WTC11 (cell line): ENCODE measurements around the gene PRPF40B. TPM values are rescaled to one million over a fixed set of nuclear protein-coding genes. Genes with fewer than 3 reads are reported as not detected.

Experiments
- ATAC-seq: fragments of 200-7000 bp; cut with Tn5 transposase; 2 replicates; pipeline ENCODE4 v1.10.0; 2021; ENCODE audit warnings: mild to moderate bottlenecking, moderate library complexity
- CTCF ChIA-PET: fragments of 300-600 bp; sonication (Branson Sonifier 250); formaldehyde crosslinking; loops from one replicate; lab custom pipeline; 2021; ENCODE audit warnings: antibody characterized with exemption; lab: Charles Lee
- POLR2A ChIA-PET: fragments of 350-600 bp; sonication (Branson Sonifier 250); formaldehyde crosslinking; loops from one replicate; lab custom pipeline; 2021; ENCODE audit warnings: antibody characterized with exemption; lab: Charles Lee
- DNase-seq: peaks from one replicate; pipeline ENCODE4 v3.0.0; 2021; ENCODE audit warnings: low spot score
- H3K27ac Mint-ChIP-seq: 2 replicates; pipeline ENCODE4 v1.8.0; 2021; ENCODE audit warnings: mixed read lengths
- H3K27me3 Mint-ChIP-seq: 2 replicates; pipeline ENCODE4 v1.8.0; 2021; ENCODE audit warnings: low read depth, mild to moderate bottlenecking, moderate library complexity, mixed read lengths
- H3K36me3 Mint-ChIP-seq: 2 replicates; pipeline ENCODE4 v1.8.0; 2021; ENCODE audit warnings: mixed read lengths
- H3K4me1 Mint-ChIP-seq: 2 replicates; pipeline ENCODE4 v1.8.0; 2022; ENCODE audit warnings: mixed read lengths
- H3K4me3 Mint-ChIP-seq: 2 replicates; pipeline ENCODE4 v1.8.0; 2021; ENCODE audit warnings: mild to moderate bottlenecking, moderate library complexity, mixed read lengths
- H3K9me3 Mint-ChIP-seq: 2 replicates; pipeline ENCODE4 v1.8.0; 2021; ENCODE audit warnings: mixed read lengths
- ATF1 ChIP-seq: sonication (generic); formaldehyde crosslinking; IDR thresholded peaks from 2 replicates; pipeline ENCODE4 v1.8.1; 2023; ENCODE audit warnings: mild to moderate bottlenecking, moderate library complexity, missing genetic modification reagents
- ATF3 ChIP-seq: sonication (generic); formaldehyde crosslinking; conservative IDR thresholded peaks from 2 replicates; pipeline ENCODE4 v1.8.1; 2022; ENCODE audit warnings: mild to moderate bottlenecking, missing genetic modification reagents
- CDX4 ChIP-seq: fragments of 250-450 bp; sonication (Bioruptor Pico); IDR thresholded peaks from 2 replicates; pipeline ENCODE4 v1.9.0; 2021; ENCODE audit warnings: moderate library complexity, mild to moderate bottlenecking, inconsistent platforms, borderline replicate concordance
- CREB1 ChIP-seq: sonication (generic); formaldehyde crosslinking; IDR thresholded peaks from 2 replicates; pipeline ENCODE4 v1.8.0; 2023; ENCODE audit warnings: mild to moderate bottlenecking, missing genetic modification reagents
- CREM ChIP-seq: sonication (generic); formaldehyde crosslinking; IDR thresholded peaks from 2 replicates; pipeline ENCODE4 v1.8.1; 2022; ENCODE audit warnings: mild to moderate bottlenecking, missing genetic modification reagents, moderate library complexity
- ESRRA ChIP-seq: sonication (generic); formaldehyde crosslinking; IDR thresholded peaks from 2 replicates; pipeline ENCODE4 v1.8.1; 2022; ENCODE audit warnings: mild to moderate bottlenecking, missing genetic modification reagents, borderline replicate concordance
- FOXP1 ChIP-seq: sonication (generic); formaldehyde crosslinking; IDR thresholded peaks from 2 replicates; pipeline ENCODE4 v1.8.0; 2022; ENCODE audit warnings: missing genetic modification reagents, mild to moderate bottlenecking, moderate library complexity, borderline replicate concordance
- GABPB1 ChIP-seq: sonication (generic); formaldehyde crosslinking; IDR thresholded peaks from 2 replicates; pipeline ENCODE4 v1.8.1; 2023; ENCODE audit warnings: mild to moderate bottlenecking, missing genetic modification reagents
- GRHL2 ChIP-seq: fragments of 250-450 bp; sonication (Bioruptor Pico); IDR thresholded peaks from 2 replicates; pipeline ENCODE4 v1.8.0; 2022; ENCODE audit warnings: mild to moderate bottlenecking, moderate library complexity; ENCODE audit not compliant: insufficient replicate concordance, severe bottlenecking
- KAT7 ChIP-seq: sonication (generic); formaldehyde crosslinking; IDR thresholded peaks from 2 replicates; pipeline ENCODE4 v1.8.1; 2023; ENCODE audit warnings: missing genetic modification reagents, mild to moderate bottlenecking, borderline replicate concordance
- MXD4 ChIP-seq: fragments of 250-450 bp; sonication (Bioruptor Pico); IDR thresholded peaks from 2 replicates; pipeline ENCODE4 v1.8.0; 2021; ENCODE audit warnings: mild to moderate bottlenecking, moderate library complexity, borderline replicate concordance
- NFE2L1 ChIP-seq: sonication (generic); formaldehyde crosslinking; IDR thresholded peaks from 2 replicates; pipeline ENCODE4 v1.8.1; 2023; ENCODE audit warnings: missing genetic modification reagents
- NR2C2 ChIP-seq: sonication (generic); formaldehyde crosslinking; IDR thresholded peaks from 2 replicates; pipeline ENCODE4 v1.8.0; 2022; ENCODE audit warnings: mild to moderate bottlenecking, missing genetic modification reagents
- PRRX2 ChIP-seq: fragments of 250-450 bp; sonication (Bioruptor Pico); IDR thresholded peaks from 2 replicates; pipeline ENCODE4 v1.8.0; 2021; ENCODE audit warnings: mild to moderate bottlenecking
- RELA ChIP-seq: sonication (generic); formaldehyde crosslinking; IDR thresholded peaks from 2 replicates; pipeline ENCODE4 v1.8.1; 2022; ENCODE audit warnings: missing genetic modification reagents, mild to moderate bottlenecking, borderline replicate concordance
- TCF7 ChIP-seq: sonication (generic); formaldehyde crosslinking; IDR thresholded peaks from 2 replicates; pipeline ENCODE4 v1.8.0; 2022; ENCODE audit warnings: mild to moderate bottlenecking, low read depth, missing genetic modification reagents, moderate library complexity
- TEAD4 ChIP-seq: sonication (generic); formaldehyde crosslinking; IDR thresholded peaks from 2 replicates; pipeline ENCODE4 v1.8.0; 2022; ENCODE audit warnings: mild to moderate bottlenecking, missing genetic modification reagents
- ZNF317 ChIP-seq: sonication (generic); formaldehyde crosslinking; IDR thresholded peaks from 2 replicates; pipeline ENCODE4 v1.8.1; 2023; ENCODE audit warnings: low read depth, mild to moderate bottlenecking, moderate library complexity, missing genetic modification reagents, borderline replicate concordance
- ZSCAN18 ChIP-seq: fragments of 250-450 bp; sonication (Bioruptor Pico); IDR thresholded peaks from 2 replicates; pipeline ENCODE4 v2.1.2; 2022; ENCODE audit warnings: mild to moderate bottlenecking, moderate library complexity
- total RNA-seq: library from RNA; stranded (reverse); gene quantifications from 3 replicates; pipeline ENCODE4 v1.2.3, GENCODE V29; 2021
- TF ChIP-seq, protein P1 (sequence below): sonication (generic); formaldehyde crosslinking; IDR thresholded peaks from 2 replicates; pipeline ENCODE4 v1.8.1; 2022; ENCODE audit warnings: low read depth, missing genetic modification reagents, borderline replicate concordance
- TF ChIP-seq, protein P2 (sequence below): fragments of 200-600 bp; IDR thresholded peaks from 2 replicates; pipeline ENCODE4 v1.8.0; 2022; ENCODE audit warnings: antibody characterized with exemption
- TF ChIP-seq, protein P3 (sequence below): sonication (generic); formaldehyde crosslinking; IDR thresholded peaks from 2 replicates; pipeline ENCODE4 v1.8.1; 2022; ENCODE audit warnings: missing genetic modification reagents, borderline replicate concordance

Gene PRPF40B
- total RNA-seq, 1 experiment from 2014 or later: 46.0 TPM

DNA sequence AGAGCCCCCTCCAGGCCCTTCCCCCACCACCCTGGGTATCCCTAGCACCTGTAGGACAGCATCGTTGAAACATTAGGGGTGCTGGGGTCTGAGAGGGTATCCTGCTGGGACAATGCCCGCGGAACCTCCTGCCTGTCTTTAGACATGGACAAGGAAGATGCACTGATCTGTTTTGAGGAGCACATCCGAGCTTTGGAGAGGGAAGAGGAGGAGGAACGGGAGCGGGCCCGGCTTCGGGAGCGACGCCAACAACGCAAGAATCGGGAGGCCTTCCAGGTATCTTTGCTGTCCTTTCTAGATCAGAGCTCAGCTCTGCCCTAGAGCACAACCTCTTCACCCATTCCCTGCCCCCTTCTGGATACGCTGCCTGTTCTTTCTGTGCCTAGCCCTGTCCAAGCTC lies 13.2 kb downstream of the PRPF40B start:
- ChIA-PET CTCF (interaction anchor here (0.7 to 7.5 kb wide), 16 partner anchors 8 to 125 kb away, joined by 3 to 74 read pairs (median 8); partner anchors contain the start of genes FMNL3, PRPF40B and TMBIM6), POLR2A (no interaction called here)
- H3K27ac Mint-ChIP-seq: peak overlapping the region; percentile 96; the same call in 1 of the 2 replicates
- H3K27me3 Mint-ChIP-seq: no peaks in the 10 kb centered on the region
- H3K4me3 Mint-ChIP-seq: no peak overlapping the region
- DNase-seq: no peak
- H3K4me1 Mint-ChIP-seq: peaks cover 21% of the 10 kb centered on the region
- peaks cover 40% of the 10 kb centered on the region for H3K36me3 Mint-ChIP-seq
- TF ChIP-seq, protein P1, sequence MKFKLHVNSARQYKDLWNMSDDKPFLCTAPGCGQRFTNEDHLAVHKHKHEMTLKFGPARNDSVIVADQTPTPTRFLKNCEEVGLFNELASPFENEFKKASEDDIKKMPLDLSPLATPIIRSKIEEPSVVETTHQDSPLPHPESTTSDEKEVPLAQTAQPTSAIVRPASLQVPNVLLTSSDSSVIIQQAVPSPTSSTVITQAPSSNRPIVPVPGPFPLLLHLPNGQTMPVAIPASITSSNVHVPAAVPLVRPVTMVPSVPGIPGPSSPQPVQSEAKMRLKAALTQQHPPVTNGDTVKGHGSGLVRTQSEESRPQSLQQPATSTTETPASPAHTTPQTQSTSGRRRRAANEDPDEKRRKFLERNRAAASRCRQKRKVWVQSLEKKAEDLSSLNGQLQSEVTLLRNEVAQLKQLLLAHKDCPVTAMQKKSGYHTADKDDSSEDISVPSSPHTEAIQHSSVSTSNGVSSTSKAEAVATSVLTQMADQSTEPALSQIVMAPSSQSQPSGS (CRISPR knock-in tag): no peak
- TF ChIP-seq ZSCAN18 (CRISPR knock-in tag): no peak
- TF ChIP-seq NR2C2 (CRISPR knock-in tag): no peak
- no peak for TF ChIP-seq GABPB1 (CRISPR knock-in tag)
- TF ChIP-seq CREM (CRISPR knock-in tag): no peak
- no peaks in the 10 kb centered on the region for H3K9me3 Mint-ChIP-seq
- ATAC-seq: no peak

DNA sequence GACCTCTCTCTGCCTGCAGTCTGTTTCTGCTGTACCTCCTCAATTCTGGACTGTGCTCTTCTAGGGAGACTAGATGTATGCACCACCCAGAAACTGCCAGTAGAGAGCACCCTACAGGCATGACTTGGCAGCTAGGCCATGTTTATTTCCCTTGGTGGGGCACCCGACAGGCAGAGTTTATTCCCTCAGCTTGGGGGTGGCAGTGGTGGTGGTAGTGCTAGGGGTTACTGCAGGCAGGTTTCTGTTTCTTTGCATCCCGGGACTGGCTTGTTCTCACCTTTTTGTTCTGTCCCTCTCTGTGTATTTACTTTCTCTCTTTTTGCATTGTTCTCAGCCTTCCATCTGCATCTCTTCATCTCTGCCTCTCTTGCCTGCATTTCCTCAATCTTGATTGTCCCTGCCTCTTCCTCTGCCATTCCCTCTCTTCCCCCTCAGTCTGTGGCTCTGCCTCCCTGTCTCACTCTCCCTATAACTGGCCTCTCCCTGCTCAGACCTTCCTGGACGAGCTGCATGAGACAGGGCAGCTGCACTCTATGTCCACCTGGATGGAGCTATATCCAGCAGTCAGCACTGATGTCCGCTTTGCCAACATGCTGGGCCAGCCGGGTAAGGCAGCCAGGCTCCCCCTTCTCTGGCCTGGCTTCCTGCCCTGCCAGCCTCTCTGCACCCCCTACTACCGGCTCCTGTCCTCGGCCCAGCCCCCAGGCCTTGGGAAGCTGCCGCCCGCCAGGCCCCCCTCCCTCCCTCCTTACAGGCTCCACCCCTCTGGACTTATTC lies 13.8 kb downstream of the PRPF40B start:
- Mint-ChIP-seq H3K4me1 (peaks cover 21% of the 10 kb centered on the region), H3K36me3 (peaks cover 35% of the 10 kb centered on the region), H3K9me3 (no peaks in the 10 kb centered on the region), H3K27ac (peak overlapping the region; percentile 96), H3K4me3 (peak overlapping the region; percentile 15; the same call in 1 of the 2 replicates), H3K27me3 (no peaks in the 10 kb centered on the region)
- TF ChIP-seq NFE2L1 (CRISPR knock-in tag) (0 out of 2 replicates have a peak, but pooled peaks have one; percentile 15), GRHL2 (CRISPR knock-in tag) (no peak), TCF7 (CRISPR knock-in tag) (no peak), CDX4 (0 out of 2 replicates have a peak, but pooled peaks have one; percentile 19), FOXP1 (CRISPR knock-in tag) (no peak)
- TF ChIP-seq, protein P2, sequence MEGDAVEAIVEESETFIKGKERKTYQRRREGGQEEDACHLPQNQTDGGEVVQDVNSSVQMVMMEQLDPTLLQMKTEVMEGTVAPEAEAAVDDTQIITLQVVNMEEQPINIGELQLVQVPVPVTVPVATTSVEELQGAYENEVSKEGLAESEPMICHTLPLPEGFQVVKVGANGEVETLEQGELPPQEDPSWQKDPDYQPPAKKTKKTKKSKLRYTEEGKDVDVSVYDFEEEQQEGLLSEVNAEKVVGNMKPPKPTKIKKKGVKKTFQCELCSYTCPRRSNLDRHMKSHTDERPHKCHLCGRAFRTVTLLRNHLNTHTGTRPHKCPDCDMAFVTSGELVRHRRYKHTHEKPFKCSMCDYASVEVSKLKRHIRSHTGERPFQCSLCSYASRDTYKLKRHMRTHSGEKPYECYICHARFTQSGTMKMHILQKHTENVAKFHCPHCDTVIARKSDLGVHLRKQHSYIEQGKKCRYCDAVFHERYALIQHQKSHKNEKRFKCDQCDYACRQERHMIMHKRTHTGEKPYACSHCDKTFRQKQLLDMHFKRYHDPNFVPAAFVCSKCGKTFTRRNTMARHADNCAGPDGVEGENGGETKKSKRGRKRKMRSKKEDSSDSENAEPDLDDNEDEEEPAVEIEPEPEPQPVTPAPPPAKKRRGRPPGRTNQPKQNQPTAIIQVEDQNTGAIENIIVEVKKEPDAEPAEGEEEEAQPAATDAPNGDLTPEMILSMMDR: 0 out of 2 replicates have a peak, but pooled peaks have one; percentile 23
- POLR2A ChIA-PET: interaction anchor here (0.6 to 1.0 kb wide), 4 partner anchors 14 to 191 kb away, joined by 3 to 5 read pairs (median 4); partner anchors contain the start of genes NCKAP5L, PRPF40B and TMBIM6
- peak; percentile 63 for DNase-seq
- peak; percentile 86 for ATAC-seq
- CTCF ChIA-PET: interaction anchor here (0.7 to 7.5 kb wide), 24 partner anchors 9 to 202 kb away, joined by 3 to 74 read pairs (median 5); partner anchors contain the start of genes FMNL3, PRPF40B and TMBIM6

DNA sequence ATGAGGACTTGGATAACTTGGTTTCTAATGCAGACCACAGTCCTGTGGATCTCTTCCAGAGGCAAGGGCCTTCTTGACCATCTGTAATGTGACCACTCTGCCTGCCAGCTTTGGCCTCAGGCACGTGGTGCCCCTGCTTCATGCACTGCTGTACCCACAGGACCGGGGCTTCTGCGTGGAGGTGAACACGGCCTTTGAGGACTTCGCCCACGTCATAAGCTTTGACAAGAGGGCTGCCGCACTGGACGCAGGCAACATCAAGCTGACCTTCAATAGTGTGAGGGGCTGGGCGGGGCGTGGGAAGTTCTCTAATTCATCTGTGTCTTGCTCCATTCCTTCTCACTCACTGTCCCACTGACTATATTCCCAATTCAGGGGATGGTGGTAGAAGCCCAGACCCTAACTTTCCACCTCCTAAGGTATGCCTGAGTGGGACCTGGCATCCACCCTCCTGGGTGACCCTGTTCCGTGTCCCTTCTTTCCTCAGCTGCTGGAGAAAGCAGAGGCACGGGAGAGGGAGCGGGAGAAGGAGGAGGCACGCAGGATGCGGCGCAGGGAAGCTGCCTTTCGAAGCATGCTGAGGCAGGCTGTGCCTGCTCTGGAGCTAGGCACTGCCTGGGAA lies 18.5 kb downstream of the PRPF40B start:
- DNase-seq (no peak), ATAC-seq (no peak)
- Mint-ChIP-seq H3K27ac (no peak overlapping the region), H3K36me3 (peaks cover 43% of the 10 kb centered on the region), H3K9me3 (no peaks in the 10 kb centered on the region), H3K4me1 (peaks cover 17% of the 10 kb centered on the region), H3K27me3 (no peaks in the 10 kb centered on the region), H3K4me3 (no peak overlapping the region)
- ChIA-PET POLR2A (interaction anchor here (1.4 kb wide), 1 partner anchor 21 kb away, joined by 4 read pairs; no protein-coding TSS in a partner anchor), CTCF (interaction anchor here (0.8 to 1.9 kb wide), 3 partner anchors 18 to 99 kb away, joined by 3 to 8 read pairs (median 4); partner anchors contain the start of genes PRPF40B and TMBIM6)
- no peak for TF ChIP-seq TEAD4
- TF ChIP-seq ESRRA (CRISPR knock-in tag): no peak
- no peak for TF ChIP-seq TCF7 (CRISPR knock-in tag)
- TF ChIP-seq PRRX2: no peak
- TF ChIP-seq ZNF317 (CRISPR knock-in tag): no peak
- TF ChIP-seq KAT7: no peak
- TF ChIP-seq ATF1 (CRISPR knock-in tag): no peak
- TF ChIP-seq RELA: no peak
- TF ChIP-seq MXD4 (CRISPR knock-in tag): no peak
- no peak for TF ChIP-seq ATF3
- TF ChIP-seq CREB1: no peak
- TF ChIP-seq, protein P3, sequence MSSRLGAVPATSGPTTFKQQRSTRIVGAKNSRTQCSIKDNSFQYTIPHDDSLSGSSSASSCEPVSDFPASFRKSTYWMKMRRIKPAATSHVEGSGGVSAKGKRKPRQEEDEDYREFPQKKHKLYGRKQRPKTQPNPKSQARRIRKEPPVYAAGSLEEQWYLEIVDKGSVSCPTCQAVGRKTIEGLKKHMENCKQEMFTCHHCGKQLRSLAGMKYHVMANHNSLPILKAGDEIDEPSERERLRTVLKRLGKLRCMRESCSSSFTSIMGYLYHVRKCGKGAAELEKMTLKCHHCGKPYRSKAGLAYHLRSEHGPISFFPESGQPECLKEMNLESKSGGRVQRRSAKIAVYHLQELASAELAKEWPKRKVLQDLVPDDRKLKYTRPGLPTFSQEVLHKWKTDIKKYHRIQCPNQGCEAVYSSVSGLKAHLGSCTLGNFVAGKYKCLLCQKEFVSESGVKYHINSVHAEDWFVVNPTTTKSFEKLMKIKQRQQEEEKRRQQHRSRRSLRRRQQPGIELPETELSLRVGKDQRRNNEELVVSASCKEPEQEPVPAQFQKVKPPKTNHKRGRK (CRISPR knock-in tag): no peak
